ENCODE data around the gene TLDC2.

DNA sequence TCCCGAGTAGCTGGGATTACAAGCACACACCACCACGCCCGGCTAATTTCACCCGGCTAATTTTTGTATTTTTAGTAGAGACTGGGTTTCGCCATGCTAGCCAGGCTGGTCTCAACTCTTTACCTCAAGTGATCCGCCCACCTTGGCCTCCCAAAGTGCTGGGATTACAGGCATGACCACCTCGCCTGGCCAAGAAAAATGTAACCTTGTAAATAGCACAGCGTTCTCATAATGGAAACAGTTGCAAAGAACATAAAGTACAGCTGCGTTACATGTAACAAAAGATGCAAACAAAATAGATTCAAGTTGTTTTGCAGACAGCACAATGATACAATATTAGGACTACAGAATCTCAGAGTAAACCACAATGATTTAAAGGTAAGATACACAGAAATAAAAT lies 14.6 kb downstream of the TLDC2 start:
- TF ChIP-seq, protein P1, sequence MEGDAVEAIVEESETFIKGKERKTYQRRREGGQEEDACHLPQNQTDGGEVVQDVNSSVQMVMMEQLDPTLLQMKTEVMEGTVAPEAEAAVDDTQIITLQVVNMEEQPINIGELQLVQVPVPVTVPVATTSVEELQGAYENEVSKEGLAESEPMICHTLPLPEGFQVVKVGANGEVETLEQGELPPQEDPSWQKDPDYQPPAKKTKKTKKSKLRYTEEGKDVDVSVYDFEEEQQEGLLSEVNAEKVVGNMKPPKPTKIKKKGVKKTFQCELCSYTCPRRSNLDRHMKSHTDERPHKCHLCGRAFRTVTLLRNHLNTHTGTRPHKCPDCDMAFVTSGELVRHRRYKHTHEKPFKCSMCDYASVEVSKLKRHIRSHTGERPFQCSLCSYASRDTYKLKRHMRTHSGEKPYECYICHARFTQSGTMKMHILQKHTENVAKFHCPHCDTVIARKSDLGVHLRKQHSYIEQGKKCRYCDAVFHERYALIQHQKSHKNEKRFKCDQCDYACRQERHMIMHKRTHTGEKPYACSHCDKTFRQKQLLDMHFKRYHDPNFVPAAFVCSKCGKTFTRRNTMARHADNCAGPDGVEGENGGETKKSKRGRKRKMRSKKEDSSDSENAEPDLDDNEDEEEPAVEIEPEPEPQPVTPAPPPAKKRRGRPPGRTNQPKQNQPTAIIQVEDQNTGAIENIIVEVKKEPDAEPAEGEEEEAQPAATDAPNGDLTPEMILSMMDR (IDR thresholded peaks at IDR 0.05), result no peak
- TF ChIP-seq POLR2A (IDR thresholded peaks at IDR 0.05), result no peak
